ENCODE results near the gene BCAS1. TPM values are rescaled to one million over a fixed set of nuclear protein-coding genes. Genes with fewer than 3 reads are reported as not detected.

BCAS1 gene
- total RNA-seq, 2 experiments from 2014 or later = 0.16 to 0.19 TPM

- no peaks in the 10 kb centered on the region for H3K9me2 ChIP-seq (ENCODE audit: insufficient read depth, low read length)
- TF ChIP-seq EZH2phosphoT487 (IDR thresholded peaks at IDR 0.05; ENCODE audit: borderline replicate concordance, low read depth, low read length) (no peak), CTCF (conservative IDR thresholded peaks at IDR 0.05; ENCODE audit: low read length) (no peak)
- H3K36me3 ChIP-seq (ENCODE audit: insufficient read depth, low read length) = no peaks in the 10 kb centered on the region
- no peak overlapping the region for H2AFZ ChIP-seq (ENCODE audit: low read length)
- ChIA-PET CTCF (ENCODE audit: unreplicated experiment) (no interaction called here), POLR2A (no interaction called here)
- H3K79me2 ChIP-seq (ENCODE audit: insufficient read depth, low read depth, low read length) = no peaks in the 10 kb centered on the region
- peaks cover 11% of the 10 kb centered on the region for H3K4me1 ChIP-seq (ENCODE audit: insufficient read depth, low read length, poor library complexity, severe bottlenecking)
- H3K27ac ChIP-seq (ENCODE audit: low read depth, low read length, poor library complexity, severe bottlenecking) = no peak overlapping the region
- no peak overlapping the region for H3K4me2 ChIP-seq (ENCODE audit: low read length)
- intact Hi-C loops (cut with micrococcal nuclease; ENCODE audit: unreplicated experiment) = no loop called here
- BruUV-seq (replicated peaks) = no TSS peak
- DNase-seq (ENCODE audit: low spot score) = no peak
- H3K9me3 ChIP-seq (ENCODE audit: low read length) = peaks cover 13% of the 10 kb centered on the region; the same call in 1 of the 2 replicates
- no peaks in the 10 kb centered on the region for H4K20me1 ChIP-seq (ENCODE audit: insufficient read depth, low read length)
- H3K4me3 ChIP-seq (ENCODE audit: low read depth, low read length, poor library complexity, severe bottlenecking) = no peak overlapping the region
These were observed 5.9 kb upstream of the BCAS1 start for GRCh38 chr20:54076259-54076658.

GRCh38 chr20:54075322-54075721, 4.9 kb upstream of the BCAS1 start:
- TF ChIP-seq EZH2phosphoT487 (IDR thresholded peaks at IDR 0.05; ENCODE audit: borderline replicate concordance, low read depth, low read length) (no peak), CTCF (conservative IDR thresholded peaks at IDR 0.05; ENCODE audit: low read length) (no peak)
- H3K9me2 ChIP-seq (ENCODE audit: insufficient read depth, low read length) = no peaks in the 10 kb centered on the region
- peaks cover 11% of the 10 kb centered on the region for H3K4me1 ChIP-seq (ENCODE audit: insufficient read depth, low read length, poor library complexity, severe bottlenecking)
- no peak overlapping the region for H2AFZ ChIP-seq (ENCODE audit: low read length)
- no peak overlapping the region for H3K27ac ChIP-seq (ENCODE audit: low read depth, low read length, poor library complexity, severe bottlenecking)
- ChIA-PET POLR2A (no interaction called here), CTCF (ENCODE audit: unreplicated experiment) (no interaction called here)
- H3K4me3 ChIP-seq (ENCODE audit: low read depth, low read length, poor library complexity, severe bottlenecking) = no peak overlapping the region
- no TSS peak for BruUV-seq (replicated peaks)
- peaks cover 13% of the 10 kb centered on the region; the same call in 1 of the 2 replicates for H3K9me3 ChIP-seq (ENCODE audit: low read length)
- no peak for DNase-seq (ENCODE audit: low spot score)
- H4K20me1 ChIP-seq (ENCODE audit: insufficient read depth, low read length) = no peaks in the 10 kb centered on the region
- H3K79me2 ChIP-seq (ENCODE audit: insufficient read depth, low read depth, low read length) = no peaks in the 10 kb centered on the region
- no peaks in the 10 kb centered on the region for H3K36me3 ChIP-seq (ENCODE audit: insufficient read depth, low read length)
- no peak overlapping the region for H3K4me2 ChIP-seq (ENCODE audit: low read length)
- intact Hi-C loops (cut with micrococcal nuclease; ENCODE audit: unreplicated experiment) = no loop called here

GRCh38 chr20:54074511-54074910, 4.1 kb upstream of the BCAS1 start:
- ChIA-PET POLR2A (interaction anchor here (0.6 to 1.6 kb wide), 3 partner anchors 12 to 812 kb away, joined by 3 to 4 read pairs (median 4); no protein-coding TSS in a partner anchor), CTCF (ENCODE audit: unreplicated experiment) (no interaction called here)
- no peak overlapping the region for H2AFZ ChIP-seq (ENCODE audit: low read length)
- no peaks in the 10 kb centered on the region for H4K20me1 ChIP-seq (ENCODE audit: insufficient read depth, low read length)
- intact Hi-C loops (cut with micrococcal nuclease; ENCODE audit: unreplicated experiment) = no loop called here
- H3K4me1 ChIP-seq (ENCODE audit: insufficient read depth, low read length, poor library complexity, severe bottlenecking) = peaks cover 11% of the 10 kb centered on the region
- H3K79me2 ChIP-seq (ENCODE audit: insufficient read depth, low read depth, low read length) = no peaks in the 10 kb centered on the region
- no peak overlapping the region for H3K4me3 ChIP-seq (ENCODE audit: low read depth, low read length, poor library complexity, severe bottlenecking)
- no peak overlapping the region for H3K27ac ChIP-seq (ENCODE audit: low read depth, low read length, poor library complexity, severe bottlenecking)
- H3K9me3 ChIP-seq (ENCODE audit: low read length) = peaks cover 13% of the 10 kb centered on the region; the same call in 1 of the 2 replicates
- no peak for DNase-seq (ENCODE audit: low spot score)
- no peaks in the 10 kb centered on the region for H3K9me2 ChIP-seq (ENCODE audit: insufficient read depth, low read length)
- H3K36me3 ChIP-seq (ENCODE audit: insufficient read depth, low read length) = no peaks in the 10 kb centered on the region
- TF ChIP-seq EZH2phosphoT487 (IDR thresholded peaks at IDR 0.05; ENCODE audit: borderline replicate concordance, low read depth, low read length) (no peak), CTCF (conservative IDR thresholded peaks at IDR 0.05; ENCODE audit: low read length) (no peak)
- no peak overlapping the region for H3K4me2 ChIP-seq (ENCODE audit: low read length)
- BruUV-seq (replicated peaks) = no TSS peak
